GM20431 (cell line): ENCODE results near the gene GPR162.

Experiments
- in situ Hi-C: fragments of 300-500 bp; cut with MseI, MboI; formaldehyde crosslinking; loops from one replicate; pipeline ENCODE4 v1.15.0; 2020; ENCODE audit warnings: low sequenced_read_pairs; ENCODE audit not compliant: unreplicated experiment

GPR162 gene

GRCh38 chr12:6786416-6787094, 35.1 kb upstream of the GPR162 start:
- in situ Hi-C loops = no loop called here

DNA sequence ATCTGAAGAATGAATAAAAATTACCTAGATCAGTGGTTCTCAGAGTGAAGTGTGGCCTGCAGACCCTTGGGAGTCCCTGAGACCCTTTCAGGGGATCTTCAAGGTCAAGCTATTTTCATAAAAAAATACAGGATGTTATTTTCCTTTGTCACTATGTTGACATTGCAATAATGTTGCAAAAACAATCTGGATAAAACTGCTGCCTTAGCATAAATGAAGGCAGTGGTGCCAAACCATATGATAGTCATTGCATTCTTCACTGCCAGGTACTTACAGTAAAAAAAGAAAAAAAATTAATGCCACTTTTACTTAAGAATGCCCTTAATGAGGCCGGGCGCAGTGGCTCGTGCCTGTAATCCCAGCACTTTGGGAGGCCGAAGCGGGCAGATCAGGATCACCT, 34.3 kb upstream of the GPR162 start:
- in situ Hi-C loops = no loop called here

DNA sequence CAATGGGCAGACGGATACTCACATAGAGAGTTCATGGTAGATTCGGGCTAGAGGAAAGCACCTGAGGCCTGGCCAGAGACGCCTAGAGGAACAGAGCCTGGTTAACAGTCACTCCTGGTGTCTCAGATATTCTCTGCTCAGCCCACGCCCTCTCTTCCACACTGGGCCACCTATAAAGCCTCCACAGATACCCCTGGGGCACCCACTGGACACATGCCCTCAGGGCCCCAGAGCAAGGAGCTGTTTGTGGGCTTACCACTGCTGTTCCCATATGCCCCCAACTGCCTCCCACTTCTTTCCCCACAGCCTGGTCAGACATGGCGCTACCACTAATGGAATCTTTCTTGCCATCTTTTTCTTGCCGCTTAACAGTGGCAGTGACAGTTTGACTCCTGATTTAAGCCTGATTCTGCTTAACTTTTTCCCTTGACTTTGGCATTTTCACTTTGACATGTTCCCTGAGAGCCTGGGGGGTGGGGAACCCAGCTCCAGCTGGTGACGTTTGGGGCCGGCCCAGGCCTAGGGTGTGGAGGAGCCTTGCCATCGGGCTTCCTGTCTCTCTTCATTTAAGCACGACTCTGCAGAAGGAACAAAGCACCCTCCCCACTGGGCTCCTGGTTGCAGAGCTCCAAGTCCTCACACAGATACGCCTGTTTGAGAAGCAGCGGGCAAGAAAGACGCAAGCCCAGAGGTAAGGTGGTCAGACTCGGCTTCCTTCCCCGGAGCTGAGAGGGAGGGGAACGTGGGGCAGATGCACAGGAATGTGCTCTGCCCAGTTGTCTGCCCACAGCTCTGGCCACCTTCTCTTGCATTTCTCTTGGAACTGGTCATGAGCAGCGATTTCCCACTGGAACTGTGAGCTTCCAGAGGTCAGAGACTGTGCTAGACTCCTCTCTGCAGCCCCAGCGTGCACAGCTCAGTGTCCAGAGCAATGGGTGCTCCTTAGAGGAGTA, 32.4 kb upstream of the GPR162 start, which contains the start of gene CD4:
Gene CD4, plus strand, starts transcription at position 557 of the 953 bp plus-strand sequence. CDS start 10,611 bp downstream, outside the sequence.
- in situ Hi-C loops = no loop called here

GRCh38 chr12:6790496-6791150, 31.0 kb upstream of the GPR162 start:
- in situ Hi-C loops = no loop called here

- in situ Hi-C loops = no loop called here
Measured at GRCh38 chr12:6791931-6792520, 29.6 kb upstream of the GPR162 start.

DNA sequence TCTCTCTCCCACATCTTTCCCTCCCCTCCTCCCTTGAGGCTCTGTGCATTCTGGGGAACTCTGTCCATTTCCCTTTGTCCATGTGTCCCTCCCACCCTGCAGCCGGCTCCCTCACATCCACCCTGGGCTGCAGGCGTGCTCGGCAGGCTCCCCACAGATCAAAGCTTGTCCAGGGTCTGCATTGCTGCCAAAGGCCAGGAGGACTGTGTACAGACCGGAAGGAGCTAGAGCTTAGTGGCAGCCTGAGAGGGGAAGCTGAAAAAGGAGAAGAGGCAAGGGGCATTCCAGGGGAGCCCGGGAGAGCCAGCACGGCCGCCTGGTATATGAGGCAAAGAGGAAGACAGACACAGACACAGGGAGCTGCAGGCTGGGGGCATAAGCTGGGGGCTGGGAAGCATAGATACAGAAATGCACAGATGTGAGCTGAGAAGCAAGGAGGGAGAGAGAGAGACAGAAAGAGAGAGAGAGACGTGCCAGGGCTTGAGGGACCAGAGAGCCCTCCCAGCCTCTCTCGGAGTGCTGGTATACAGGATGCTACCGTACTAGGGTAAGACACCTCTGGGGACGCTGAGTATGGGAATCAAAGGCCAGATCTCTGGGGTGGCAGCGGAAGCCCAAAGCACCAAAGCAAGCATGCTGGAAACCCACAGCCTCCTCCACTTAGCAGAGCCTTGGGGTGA, 29.0 kb upstream of the GPR162 start:
- in situ Hi-C loops = no loop called here

GRCh38 chr12:6795088-6795487, 26.5 kb upstream of the GPR162 start:
- in situ Hi-C loops = no loop called here

DNA sequence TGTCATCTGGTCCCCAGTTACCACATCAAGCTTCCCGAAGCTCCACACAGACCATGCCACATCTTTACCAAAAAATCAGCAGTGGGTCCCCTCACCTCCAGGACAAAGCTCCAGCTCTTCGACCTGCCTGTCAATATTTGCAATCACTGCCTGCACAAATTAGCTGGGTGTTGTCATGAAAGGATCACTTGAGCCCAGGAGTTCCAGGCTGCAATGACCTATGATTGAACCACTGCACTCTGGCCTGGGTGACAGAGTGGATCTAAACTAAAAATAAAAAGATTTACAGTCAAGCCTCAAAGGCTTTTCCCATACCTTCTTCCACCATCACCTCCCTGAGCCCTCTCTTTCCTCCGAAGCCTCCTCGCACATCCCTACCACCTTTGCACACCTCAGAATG, 25.0 kb upstream of the GPR162 start:
- in situ Hi-C loops = no loop called here

- in situ Hi-C loops = no loop called here
Measured at GRCh38 chr12:6799147-6799546, 22.5 kb upstream of the GPR162 start.

DNA sequence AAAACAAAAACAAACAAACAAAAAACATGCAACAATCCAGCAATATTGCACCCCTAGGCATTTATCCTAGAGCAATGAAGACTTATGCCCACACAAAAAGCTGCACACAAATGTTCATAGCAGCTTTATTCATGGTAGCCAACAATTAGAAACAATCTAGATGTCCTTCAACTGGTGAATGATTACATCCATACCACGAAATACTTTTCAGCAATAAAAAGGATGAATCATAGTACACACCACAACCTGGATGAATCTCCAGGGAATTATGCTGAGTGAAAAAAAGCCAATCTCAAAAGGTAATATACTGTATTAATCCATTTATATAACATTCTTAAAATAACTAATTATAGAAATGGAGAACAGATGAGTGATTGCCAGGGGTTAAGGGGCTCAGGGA, 14.5 kb upstream of the GPR162 start:
- in situ Hi-C loops = no loop called here

GRCh38 chr12:6809056-6809455, 12.6 kb upstream of the GPR162 start:
- in situ Hi-C loops = no loop called here

DNA sequence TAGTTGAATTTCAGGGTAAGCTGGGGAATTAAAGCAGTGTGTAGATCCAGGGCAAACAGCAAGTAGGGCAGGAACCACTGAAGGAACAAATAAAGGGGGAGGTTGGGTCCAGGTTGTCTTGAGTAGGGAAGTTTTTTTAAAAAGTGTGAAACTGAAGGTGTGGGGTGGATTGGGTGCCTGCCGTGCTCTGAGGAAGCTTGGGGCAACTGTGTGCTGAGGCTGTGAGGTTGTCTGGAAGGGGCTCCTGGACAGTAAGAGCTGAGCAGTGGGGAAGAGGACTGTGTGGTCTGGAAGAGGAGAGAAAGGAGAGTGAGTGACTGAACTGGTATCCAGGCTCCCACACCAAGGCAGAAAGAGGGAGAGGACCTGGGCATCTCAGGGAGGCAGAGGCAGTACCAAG, 10.9 kb upstream of the GPR162 start:
- in situ Hi-C loops = no loop called here

DNA sequence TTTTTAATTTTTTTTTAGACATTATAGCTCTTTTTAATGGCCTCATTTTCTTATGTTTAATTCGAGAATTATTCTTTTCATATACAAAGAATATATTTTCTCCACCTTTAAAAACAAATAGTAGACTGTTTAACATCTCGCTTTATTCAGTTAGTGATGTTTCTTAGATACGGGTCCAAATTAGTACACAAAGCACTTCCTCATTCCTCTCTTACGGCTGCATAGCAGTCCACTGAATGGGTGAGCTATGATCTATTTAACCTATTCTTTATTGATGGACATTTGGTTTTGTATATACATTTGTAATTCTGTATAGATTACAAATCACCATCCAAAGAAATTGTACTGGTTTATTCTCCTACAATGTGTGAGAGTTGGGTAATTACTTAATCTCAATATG, 8.3 kb upstream of the GPR162 start:
- in situ Hi-C loops = no loop called here

GRCh38 chr12:6816598-6816997, 5.0 kb upstream of the GPR162 start:
- in situ Hi-C loops = no loop called here

GRCh38 chr12:6817098-6817497, 4.5 kb upstream of the GPR162 start:
- in situ Hi-C loops = no loop called here

GRCh38 chr12:6817662-6818157, 3.9 kb upstream of the GPR162 start:
- in situ Hi-C loops = no loop called here

DNA sequence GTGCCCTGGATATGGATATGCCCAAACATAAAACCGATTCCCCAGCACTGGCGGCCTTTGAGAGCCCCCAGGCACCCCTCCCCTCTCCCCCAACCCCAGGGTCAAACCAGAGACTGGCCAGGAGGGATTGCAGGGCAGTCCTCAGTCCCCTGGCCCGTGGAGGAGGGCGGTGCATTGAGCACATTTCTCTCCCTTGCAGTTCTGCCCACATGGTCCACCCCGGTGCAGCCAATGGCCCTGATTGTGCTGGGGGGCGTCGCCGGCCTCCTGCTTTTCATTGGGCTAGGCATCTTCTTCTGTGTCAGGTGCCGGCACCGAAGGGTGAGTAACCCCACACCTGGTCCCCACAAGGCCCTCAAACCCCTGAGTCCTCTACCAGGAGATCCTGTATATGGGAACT, 3.4 kb upstream of the GPR162 start:
- in situ Hi-C loops = no loop called here

GRCh38 chr12:6818645-6819044, 3.0 kb upstream of the GPR162 start:
- in situ Hi-C loops = no loop called here

- in situ Hi-C loops = no loop called here
Measured at GRCh38 chr12:6819106-6820030, 2.3 kb upstream of the GPR162 start.
